ENCODE data around the gene SHB. TPM values are rescaled to one million over a fixed set of nuclear protein-coding genes. Genes with fewer than 3 reads are reported as not detected.

Gene SHB
- total and polyA plus RNA-seq, 2 of the 8 experiments (the other 6 are each of a cell fraction or from before 2014, with no cell fraction given), result 4.1 to 12.6 TPM

DNA sequence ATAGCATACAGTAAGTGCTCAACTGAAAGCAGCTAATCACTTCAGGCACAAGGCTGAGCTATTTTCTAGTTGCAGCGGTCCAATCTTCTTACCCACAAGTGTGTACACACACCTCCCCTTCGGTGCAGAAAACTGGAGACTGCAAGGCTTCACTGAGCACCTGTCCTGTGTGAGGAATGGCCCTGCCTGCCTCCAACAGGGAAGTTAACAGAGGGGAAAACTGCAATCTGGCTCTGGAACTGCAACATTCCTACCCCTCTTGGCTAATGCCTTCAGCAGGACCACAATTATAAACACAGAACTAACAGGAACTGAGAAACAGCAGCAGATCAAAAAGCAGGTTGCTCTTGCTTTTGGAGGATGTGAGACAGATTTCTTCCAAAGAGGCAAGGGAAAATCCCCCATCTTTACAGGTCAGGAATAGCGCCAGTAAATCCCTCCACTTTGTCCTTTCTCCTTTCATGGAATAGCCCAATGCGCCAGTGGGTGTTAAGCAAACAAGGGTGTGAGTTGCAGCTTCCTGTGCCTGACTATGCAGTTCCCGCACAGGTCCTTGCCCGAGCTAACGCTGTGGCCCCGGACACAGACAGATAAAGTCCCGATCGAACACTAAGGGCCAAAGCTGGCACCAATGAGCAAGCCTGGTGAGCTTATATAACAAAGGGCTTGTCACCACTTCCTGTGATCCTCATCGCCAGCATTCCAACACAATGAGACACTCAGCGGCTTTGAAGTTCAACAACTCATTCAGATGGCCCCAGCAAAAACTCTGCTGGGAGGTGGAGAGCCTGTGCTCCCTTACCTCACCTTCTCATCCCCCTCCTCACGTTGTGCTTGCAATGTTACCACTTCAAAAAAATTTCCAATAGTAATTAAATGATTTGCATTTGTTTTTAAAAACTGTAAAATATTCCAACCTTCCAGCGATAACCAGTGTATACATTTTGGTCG is 21.5 kb downstream of the SHB start (continued):
- TF ChIP-seq NRF1 (IDR thresholded peaks at IDR 0.05; ENCODE audit: low read depth, low read length) (no peak), BRCA1 (IDR thresholded peaks at IDR 0.05; ENCODE audit: low read depth, low read length) (no peak)
